HG03095 (cell line): ENCODE data around the gene ZBTB7C.

Experiments
- ATAC-seq: cut with Tn5 transposase; IDR thresholded peaks from one replicate; pipeline ENCODE4 v1.9.1; 2021; ENCODE audit warnings: moderate library complexity; ENCODE audit not compliant: unreplicated experiment

Gene ZBTB7C

GRCh38 chr18:48131042-48131441 lies 278.1 kb downstream of the ZBTB7C start:
- ATAC-seq: no peak

- ATAC-seq: no peak
These were observed 279.5 kb downstream of the ZBTB7C start for GRCh38 chr18:48129621-48130082.

GRCh38 chr18:48127606-48128005 lies 281.6 kb downstream of the ZBTB7C start:
- no peak for ATAC-seq

GRCh38 chr18:48126240-48126639 lies 282.9 kb downstream of the ZBTB7C start:
- ATAC-seq: no peak

GRCh38 chr18:48125724-48126123 lies 283.5 kb downstream of the ZBTB7C start:
- ATAC-seq: no peak

- no peak for ATAC-seq
These were observed 284.1 kb downstream of the ZBTB7C start for GRCh38 chr18:48124857-48125626.

- ATAC-seq: no peak
These were observed 285.2 kb downstream of the ZBTB7C start for GRCh38 chr18:48123941-48124340.

- no peak for ATAC-seq
These were observed 285.9 kb downstream of the ZBTB7C start for GRCh38 chr18:48123324-48123723.

- ATAC-seq: no peak
These were observed 286.4 kb downstream of the ZBTB7C start for GRCh38 chr18:48122816-48123215.

- ATAC-seq: no peak
These were observed 286.8 kb downstream of the ZBTB7C start for GRCh38 chr18:48122376-48122775.

GRCh38 chr18:48121752-48122151 lies 287.4 kb downstream of the ZBTB7C start:
- ATAC-seq: no peak

- no peak for ATAC-seq
These were observed 290.0 kb downstream of the ZBTB7C start for GRCh38 chr18:48119204-48119603.

GRCh38 chr18:48116873-48117630 lies 292.1 kb downstream of the ZBTB7C start:
- ATAC-seq: no peak

- ATAC-seq: no peak
These were observed 293.2 kb downstream of the ZBTB7C start for GRCh38 chr18:48116017-48116416.

- ATAC-seq: no peak
These were observed 295.5 kb downstream of the ZBTB7C start for GRCh38 chr18:48113691-48114090.

- ATAC-seq: no peak
These were observed 297.6 kb downstream of the ZBTB7C start for GRCh38 chr18:48111587-48111986.

- no peak for ATAC-seq
These were observed 298.4 kb downstream of the ZBTB7C start for GRCh38 chr18:48110797-48111196.

GRCh38 chr18:48109961-48110493 lies 299.2 kb downstream of the ZBTB7C start:
- no peak for ATAC-seq

GRCh38 chr18:48108136-48108535 lies 301.0 kb downstream of the ZBTB7C start:
- no peak for ATAC-seq

- ATAC-seq: no peak
These were observed 302.0 kb downstream of the ZBTB7C start for GRCh38 chr18:48106976-48107781.

- ATAC-seq: no peak
These were observed 302.7 kb downstream of the ZBTB7C start for GRCh38 chr18:48106498-48106897.
